Caki2 (cell line): ENCODE measurements around the gene POGLUT3. TPM values are rescaled to one million over a fixed set of nuclear protein-coding genes. Genes with fewer than 3 reads are reported as not detected.

Experiments used
- DNase-seq: peaks from one replicate; pipeline ENCODE4 v3.0.0-alpha.2; 2015; ENCODE audit warnings: low read depth
- in situ Hi-C: cut with HindIII; loops from 2 replicates; pipeline ENCODE4 v1.10.0; 2016; ENCODE audit warnings: low sequenced_read_pairs, low pct_unique_long_range_greater_than_20kb, mixed read lengths
- total RNA-seq: library from RNA; depleted of rRNA; stranded (reverse); fragments of >200 nt; shearing (Covaris generic); gene quantifications from 2 replicates; pipeline ENCODE4 v1.2.3, GENCODE V29; 2014; ENCODE audit warnings: low replicate concordance; rRNA removed

The POGLUT3 gene, protein sequence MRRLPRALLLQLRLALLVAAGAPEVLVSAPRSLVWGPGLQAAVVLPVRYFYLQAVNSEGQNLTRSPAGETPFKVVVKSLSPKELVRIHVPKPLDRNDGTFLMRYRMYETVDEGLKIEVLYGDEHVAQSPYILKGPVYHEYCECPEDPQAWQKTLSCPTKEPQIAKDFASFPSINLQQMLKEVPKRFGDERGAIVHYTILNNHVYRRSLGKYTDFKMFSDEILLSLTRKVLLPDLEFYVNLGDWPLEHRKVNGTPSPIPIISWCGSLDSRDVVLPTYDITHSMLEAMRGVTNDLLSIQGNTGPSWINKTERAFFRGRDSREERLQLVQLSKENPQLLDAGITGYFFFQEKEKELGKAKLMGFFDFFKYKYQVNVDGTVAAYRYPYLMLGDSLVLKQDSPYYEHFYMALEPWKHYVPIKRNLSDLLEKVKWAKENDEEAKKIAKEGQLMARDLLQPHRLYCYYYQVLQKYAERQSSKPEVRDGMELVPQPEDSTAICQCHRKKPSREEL
- total RNA-seq: 1.8 TPM in 1 of 2 replicates, not detected in the other

DNA sequence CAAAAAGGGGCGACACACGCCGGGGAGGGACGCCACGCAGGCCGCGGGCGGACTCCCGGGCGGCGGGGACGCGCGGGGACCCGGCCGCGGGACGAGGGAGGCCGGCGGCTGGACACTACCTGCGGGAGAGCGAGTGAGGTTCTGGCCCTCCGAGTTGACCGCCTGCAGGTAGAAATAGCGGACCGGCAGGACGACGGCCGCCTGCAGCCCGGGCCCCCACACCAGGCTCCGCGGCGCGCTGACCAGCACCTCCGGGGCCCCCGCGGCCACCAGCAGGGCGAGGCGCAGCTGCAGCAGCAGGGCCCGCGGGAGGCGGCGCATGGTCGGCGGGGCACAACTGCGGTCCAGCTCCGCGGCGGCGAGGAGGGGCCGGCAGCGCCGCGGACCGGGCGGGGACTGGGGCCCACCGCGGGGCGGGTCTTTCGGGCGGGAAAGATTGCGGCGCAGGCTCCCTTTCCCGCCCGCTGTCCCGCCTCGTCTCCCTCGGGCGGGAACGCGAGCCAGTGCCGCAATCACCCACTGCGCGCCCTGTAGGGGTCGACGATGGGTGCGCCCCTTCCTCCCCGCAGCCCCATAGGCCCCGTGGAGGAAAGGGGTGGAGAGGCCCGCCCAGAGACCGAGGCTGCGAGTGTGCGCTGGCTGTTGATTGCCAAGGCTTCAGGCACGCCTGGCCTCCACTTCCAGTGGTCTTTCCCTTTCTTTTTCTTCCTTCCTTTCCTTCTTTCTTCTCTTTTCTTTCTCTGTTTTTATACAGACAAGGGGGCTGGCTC lies at the start of gene POGLUT3:
Gene POGLUT3 (minus strand): TSS at position 339 of the 770 bp plus-strand sequence. CDS start 18 bp downstream, at position 321.
- no peak for DNase-seq
- in situ Hi-C loops: no loop called here

DNA sequence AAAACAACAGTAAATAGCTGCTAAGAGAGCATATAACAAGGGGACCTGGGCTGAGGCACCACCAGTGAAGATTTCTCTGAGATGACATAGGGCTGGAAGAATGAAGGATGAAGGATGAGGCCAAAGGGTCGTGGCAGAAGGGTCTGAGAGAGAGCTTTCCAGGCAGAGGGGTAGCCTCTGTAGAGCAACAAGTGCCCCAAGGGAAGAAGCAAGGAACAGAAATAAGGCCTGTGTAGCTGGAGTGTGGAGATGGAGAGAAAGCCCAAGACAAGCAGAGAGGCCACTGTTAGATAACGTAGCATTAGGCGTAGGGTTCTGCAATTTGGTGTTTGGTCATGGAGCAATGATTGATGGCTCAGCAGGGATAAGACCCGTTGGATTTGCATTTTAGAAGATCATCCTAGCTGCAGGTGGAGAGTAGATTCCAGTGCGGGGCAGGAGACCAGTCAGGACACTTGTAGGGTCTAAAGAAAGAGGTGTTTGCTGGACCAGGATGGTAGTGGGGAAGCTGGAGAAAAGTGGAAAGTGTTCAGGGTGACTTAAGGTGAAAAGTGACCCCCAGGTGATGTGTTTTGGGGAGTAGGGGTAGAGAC lies 47.8 kb upstream of the POGLUT3 start:
- in situ Hi-C loops: no loop called here
- DNase-seq: no peak

DNA sequence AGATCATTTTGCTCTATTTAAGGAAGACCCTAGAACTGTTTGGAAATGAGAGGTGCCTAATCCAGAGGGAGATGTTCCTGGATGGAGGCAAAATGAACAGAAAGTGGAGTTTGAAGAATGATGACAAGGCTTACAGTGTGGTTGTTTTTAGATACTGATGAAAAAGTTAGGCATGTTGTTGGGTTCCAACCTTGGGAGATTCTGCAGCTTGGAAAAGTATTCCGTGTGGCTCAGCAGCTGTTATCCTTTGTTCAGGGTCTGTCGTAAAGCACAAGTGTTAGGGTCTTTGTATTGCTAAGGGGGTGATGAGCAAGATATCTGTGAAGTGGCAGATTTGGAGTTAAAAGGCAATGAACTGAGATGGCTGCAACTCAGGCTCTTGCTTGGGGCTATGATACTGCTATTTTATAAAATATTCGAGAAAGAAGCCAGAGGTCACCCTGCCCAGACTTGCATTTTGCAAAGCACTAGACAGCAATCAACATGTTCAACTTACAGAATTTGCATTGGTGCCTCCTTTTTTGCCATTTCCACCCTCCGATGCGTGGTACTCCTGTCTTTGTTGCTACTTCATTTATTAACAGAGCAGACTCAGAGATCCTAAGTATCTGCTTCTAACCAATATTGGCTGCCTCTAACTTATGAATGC lies 45.3 kb upstream of the POGLUT3 start:
- in situ Hi-C loops: no loop called here

DNA sequence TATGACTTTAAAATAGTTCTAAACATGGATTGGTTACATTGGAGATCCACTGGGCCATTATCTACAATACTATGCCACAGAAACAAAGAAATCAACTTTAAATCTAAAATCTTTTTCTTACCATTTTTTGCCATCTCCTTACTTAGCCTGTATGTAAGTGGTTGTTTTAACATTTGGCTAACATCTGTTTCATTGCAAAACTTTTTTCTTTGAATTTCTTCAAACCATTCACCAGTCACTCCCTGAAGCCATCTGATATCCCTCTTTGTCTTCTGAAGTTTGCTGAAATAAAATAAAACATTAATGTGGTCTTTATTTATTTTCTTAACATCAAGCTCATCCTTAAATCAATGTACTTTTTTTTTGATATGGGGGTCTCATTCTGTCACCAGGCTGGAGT lies 43.3 kb upstream of the POGLUT3 start:
- no peak for DNase-seq
- in situ Hi-C loops: no loop called here

More for the DNA sequence above, 45.3 kb upstream of the POGLUT3 start:
- no peak for DNase-seq

DNA sequence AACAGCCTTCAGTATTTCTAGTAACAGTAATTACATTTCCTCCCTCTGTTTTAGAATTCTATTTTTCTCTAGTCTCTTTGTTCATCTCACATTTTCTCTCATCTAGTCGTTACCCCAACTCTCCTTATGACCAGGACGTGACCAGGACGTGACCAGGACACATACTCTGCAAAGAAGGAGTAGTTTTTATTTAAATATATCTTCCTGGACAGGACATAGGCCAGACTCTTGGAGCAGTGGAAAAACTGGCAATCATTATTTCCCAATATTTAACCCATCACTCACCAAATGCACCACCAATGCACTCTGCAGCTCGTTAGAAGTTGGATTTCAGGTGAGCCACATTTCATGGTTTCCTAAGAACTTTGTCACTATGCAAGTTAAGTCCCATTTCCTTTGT lies 40.3 kb upstream of the POGLUT3 start:
- in situ Hi-C loops: no loop called here

DNA sequence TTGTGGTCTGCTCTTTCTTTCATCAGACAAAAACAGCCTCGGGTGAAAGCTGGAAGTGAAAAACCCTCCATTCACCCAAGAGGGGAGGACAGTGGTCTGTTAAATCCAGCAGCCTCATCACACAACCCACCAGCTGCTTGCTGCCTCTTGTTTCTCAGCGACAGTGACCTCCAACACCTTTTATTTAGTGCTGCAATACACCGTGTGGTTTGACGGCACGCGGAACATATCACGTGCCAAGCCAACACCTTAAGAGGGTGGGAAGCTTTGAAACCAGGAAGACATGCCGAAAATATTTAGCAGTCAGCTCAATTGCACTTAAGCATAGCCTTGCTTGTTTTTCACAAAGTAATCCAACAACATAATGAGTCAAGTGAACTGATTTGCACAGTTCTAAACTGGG lies 39.8 kb upstream of the POGLUT3 start:
- in situ Hi-C loops: no loop called here
- DNase-seq: no peak

More for the DNA sequence above, 40.3 kb upstream of the POGLUT3 start:
- no peak for DNase-seq

DNA sequence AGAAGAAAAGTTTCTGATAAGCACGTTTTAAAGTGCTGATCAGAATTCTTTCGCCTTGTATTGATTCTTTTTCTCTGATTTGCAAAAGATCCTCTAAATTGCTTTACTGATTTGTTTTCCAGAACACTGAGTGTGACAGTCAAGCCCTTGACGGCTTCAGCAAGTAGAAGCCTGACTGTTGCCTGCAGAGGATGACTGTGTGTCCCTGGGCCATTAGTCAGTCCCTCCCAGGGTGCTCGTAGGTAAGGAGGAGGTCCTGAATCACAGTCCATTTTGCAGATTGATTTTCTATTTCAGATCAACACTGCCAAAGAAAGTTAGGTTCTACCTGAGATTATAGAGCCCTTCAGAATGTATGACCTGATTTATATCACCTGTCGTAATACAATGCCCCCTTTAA lies 38.6 kb upstream of the POGLUT3 start:
- no peak for DNase-seq
- in situ Hi-C loops: no loop called here

DNA sequence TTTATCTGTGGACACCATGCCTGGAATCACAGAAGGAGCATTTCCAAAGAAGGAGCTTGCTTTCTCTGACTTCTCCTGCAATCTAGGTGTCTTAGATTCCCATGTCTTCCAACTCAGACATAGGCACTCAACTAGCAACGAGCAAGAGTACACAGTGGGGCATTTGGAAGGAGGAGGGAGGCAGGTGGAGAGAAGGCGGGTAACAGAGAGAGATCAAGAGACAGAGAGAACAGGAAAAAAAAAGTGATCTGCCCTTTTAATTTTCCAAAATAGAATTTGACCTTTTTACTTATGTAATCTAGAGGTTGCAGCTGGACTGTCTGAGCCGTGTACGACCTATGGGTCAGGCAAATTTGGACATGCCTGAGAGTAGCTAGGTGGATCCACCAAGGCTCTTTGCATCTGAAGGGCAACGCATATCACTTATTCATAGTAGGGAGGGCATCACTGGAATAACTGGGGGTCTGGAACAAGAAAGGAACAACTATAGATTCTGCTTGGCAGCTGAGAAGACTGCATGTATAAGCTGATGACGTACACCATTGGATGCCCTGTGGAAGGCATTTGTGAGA lies 37.3 kb upstream of the POGLUT3 start:
- in situ Hi-C loops: no loop called here
- no peak for DNase-seq

DNA sequence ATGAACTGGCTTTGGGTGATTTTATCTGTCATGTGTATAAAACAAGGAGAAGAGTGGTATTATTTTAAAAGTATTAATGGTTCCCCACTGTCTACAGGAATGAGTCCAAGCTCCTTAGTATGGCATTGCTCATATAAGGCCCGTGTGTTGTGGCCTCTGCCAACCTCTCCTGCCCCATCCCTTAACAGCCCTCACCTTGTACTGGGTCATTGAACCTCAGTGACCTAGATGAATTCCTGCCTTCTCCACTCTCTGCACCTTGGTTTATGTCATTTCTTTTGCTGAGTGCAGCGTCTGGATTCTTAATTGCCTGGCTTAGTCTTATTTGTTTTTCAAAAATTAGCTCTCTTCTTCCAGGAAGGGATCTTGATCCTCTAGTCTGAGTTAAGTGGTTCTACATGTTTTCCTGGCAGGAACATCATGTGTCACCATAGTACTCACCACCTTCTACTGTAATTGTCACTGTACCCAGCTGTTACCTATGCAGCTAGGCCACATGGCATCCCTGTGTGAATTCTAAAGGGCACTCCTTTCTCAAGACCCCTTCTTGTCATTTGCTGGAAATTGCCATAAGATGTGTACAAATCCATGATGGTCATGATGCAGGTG lies 36.2 kb upstream of the POGLUT3 start:
- in situ Hi-C loops: no loop called here
- no peak for DNase-seq

DNA sequence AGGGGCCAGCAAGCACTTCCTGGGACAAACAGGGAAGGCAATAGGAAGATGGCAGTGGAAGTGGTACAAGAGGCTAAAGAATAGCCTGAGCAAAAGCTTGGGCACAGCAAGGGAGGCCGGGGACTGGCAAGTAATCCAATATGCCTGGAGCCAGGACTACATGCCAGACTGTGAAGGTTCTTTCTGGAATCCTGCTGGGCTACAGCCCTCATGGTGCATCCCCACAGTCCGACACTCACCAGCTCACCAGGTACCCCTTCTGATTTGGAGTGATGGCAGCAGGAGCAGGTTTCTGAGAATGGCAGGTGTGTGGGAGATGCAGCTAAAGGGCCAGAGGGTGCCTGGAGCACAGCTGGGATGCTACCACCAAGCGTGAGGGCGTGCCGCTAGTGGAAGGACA lies 32.2 kb upstream of the POGLUT3 start:
- no peak for DNase-seq
- in situ Hi-C loops: no loop called here

DNA sequence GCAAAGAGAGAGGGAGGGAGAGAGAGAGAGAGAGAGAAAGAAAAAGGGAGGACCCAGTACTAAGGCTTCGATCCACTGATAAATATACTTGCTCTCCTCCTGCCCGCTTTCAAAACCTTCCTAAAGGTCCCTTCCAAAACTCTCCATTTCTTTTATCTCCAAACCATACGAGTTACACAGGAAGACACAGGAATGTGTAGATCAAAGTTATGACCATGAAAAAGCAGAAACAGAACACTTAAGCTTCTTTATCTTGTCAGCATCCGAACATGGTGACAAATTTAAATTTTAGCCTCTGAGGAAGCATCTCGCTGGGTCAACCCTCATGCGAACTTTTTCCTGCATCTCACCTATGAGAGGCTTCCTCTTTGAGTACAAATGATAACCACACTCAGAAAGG lies 29.2 kb upstream of the POGLUT3 start:
- in situ Hi-C loops: no loop called here
- no peak for DNase-seq

DNA sequence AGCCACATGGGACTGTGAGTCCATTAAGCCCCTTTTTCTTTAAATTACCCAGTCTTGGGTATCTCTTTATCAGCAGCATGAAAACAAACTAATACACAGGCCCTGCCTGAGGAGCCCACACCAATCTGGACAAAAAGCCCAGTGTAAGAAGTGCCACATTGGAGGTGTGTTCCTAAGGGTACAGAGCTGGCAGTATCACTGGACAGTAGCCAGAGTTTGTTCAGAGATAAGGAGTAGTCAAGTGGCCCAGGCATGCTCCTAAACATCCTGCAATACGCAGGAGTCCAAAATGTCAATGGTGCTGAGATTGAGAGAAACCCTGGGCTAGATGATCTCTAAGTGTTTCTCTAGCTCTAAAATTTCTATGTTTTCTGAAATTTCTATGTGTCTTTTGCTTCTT lies 27.0 kb upstream of the POGLUT3 start:
- in situ Hi-C loops: no loop called here
- DNase-seq: no peak

DNA sequence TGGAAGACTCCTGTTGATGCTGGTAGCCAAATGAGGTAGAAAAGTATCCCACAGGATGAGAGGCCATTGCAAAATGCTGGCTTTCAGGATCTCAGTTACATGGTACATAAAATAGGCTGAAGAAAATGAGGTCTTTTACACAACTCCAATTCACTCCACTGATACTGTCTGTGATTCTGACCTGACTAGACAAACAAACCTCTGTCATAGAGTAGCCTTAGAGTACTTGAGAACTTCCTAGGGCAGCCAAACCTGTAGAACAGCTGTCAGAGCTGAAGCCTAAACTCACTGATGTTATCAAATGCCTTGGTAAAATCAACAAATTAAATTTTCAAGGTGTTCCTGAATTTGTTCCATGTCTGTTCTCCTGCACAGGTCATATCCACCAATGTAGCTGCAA lies 26.2 kb upstream of the POGLUT3 start:
- DNase-seq: no peak
- in situ Hi-C loops: no loop called here

DNA sequence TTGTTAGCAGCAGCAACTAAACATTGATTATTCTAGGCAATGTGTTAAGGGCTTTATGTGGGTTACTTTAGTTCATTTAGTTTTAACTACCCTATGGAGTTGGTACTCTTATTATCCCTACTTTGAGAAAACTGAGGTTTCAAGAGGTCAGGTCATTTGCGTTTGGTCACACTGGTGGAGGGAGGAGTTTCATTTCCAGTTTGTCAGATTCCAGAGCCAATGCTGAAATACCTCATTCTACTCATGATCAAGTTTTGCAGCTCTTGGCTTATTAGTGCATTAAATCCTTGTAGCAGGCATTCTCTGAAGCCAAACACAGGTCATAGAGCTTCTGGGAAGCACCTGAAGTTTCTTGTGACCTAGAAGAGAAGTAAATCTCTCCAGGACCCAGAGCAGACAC lies 24.1 kb upstream of the POGLUT3 start:
- DNase-seq: no peak
- in situ Hi-C loops: no loop called here

DNA sequence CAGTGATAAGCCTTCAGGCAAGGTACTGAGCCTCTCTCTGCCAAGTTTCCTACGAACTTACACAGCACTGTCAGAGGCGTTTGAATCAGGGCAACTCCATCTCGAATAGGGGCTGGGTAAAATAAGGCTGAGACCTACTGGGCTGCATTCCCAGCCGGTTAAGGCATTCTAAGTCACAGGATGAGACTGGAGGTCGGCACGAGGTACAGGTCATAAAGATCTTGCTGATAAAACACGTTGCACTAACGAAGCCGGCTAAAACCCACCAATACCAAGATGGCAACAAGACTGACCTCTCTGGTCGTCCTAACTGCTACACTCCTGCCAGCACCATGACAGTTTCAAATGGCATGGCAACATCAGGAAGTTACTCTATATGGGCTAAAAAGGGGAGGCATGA lies 20.4 kb upstream of the POGLUT3 start:
- no peak for DNase-seq
- in situ Hi-C loops: no loop called here

DNA sequence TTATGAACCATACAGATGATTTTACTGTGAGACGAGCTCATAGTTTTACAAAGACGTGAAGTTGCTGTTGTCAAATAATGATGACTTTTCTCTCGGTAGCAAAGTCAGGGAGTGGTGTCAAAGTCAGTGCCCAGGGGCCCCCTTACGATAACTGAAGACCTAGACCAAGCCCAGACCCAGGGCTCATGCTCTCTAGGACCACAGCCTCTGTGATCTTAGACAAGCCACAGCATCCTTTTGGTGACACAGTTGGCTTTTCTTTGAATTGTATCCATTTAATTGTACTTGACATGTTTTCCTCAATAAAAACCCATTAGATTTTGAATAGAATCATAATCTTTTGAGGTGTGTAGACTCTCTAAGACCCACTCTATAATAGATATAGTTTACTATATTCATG lies 17.9 kb upstream of the POGLUT3 start:
- no peak for DNase-seq
- in situ Hi-C loops: no loop called here

DNA sequence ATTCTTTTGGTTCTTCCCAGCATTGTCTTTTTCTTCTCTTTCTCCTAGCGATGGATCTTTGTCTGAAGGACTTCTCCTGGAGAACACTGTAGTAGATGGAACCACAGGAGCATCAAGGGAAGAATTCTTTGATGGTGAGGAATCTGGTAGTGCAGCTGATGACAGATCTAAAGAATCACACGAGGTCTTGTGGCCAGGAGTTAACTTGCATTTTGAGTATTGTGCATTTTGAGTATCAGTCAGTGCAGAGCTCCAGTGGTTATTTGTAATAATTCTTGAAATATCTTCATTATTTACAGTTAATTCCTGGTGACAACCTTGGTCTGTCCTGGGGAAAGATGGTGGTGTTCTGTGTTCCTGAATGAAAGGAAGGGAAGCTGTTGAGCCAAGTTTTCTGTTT lies 14.5 kb upstream of the POGLUT3 start:
- DNase-seq: no peak
- in situ Hi-C loops: no loop called here
